HepG2 (cell line): ENCODE results near the gene SYNJ2. TPM values are rescaled to one million over a fixed set of nuclear protein-coding genes. Genes with fewer than 3 reads are reported as not detected.

ENCODE experiments used
- AHDC1 ChIP-seq: sonication (generic); formaldehyde crosslinking; IDR thresholded peaks from 2 replicates; pipeline ENCODE4 v1.5.1; 2020; ENCODE audit warnings: mild to moderate bottlenecking, missing genetic modification reagents, borderline replicate concordance
- MIER3 ChIP-seq: IDR thresholded peaks from 2 replicates; pipeline ENCODE4 v1.6.1; 2016; ENCODE audit warnings: missing compliant biosample characterization, borderline replicate concordance
- MZF1 ChIP-seq: sonication (generic); formaldehyde crosslinking; IDR thresholded peaks from 2 replicates; pipeline ENCODE4 v1.8.1; 2023; ENCODE audit warnings: mild to moderate bottlenecking, missing genetic modification reagents, borderline replicate concordance
- SETDB1 ChIP-seq: sonication (generic); formaldehyde crosslinking; IDR thresholded peaks from 2 replicates; pipeline ENCODE4 v1.5.1; 2020; ENCODE audit warnings: missing genetic modification reagents, mild to moderate bottlenecking, borderline replicate concordance
- SP1 ChIP-seq, 2 experiments: fragments of 450-650 bp in 1 of 2; sonication (generic) in 1 of 2; formaldehyde crosslinking in 1 of 2; IDR thresholded peaks; 2 replicates each; pipeline versions ENCODE4 v1.4.0 to v1.6.1; 2016 to 2020; ENCODE audit warnings: missing genetic modification reagents in 1 of 2
- ZBTB40 ChIP-seq, 2 experiments: fragments of 450-650 bp in 1 of 2; sonication (generic) in 1 of 2; formaldehyde crosslinking in 1 of 2; IDR thresholded peaks; 2 replicates each; pipeline versions ENCODE4 v1.6.1 to v1.8.0; 2016 to 2022; ENCODE audit warnings: antibody characterized with exemption in 1 of 2, mild to moderate bottlenecking in 1 of 2, missing genetic modification reagents in 1 of 2
- ZFP36 ChIP-seq: fragments of 150-350 bp; IDR thresholded peaks from 2 replicates; pipeline ENCODE4 v1.6.1; 2018; ENCODE audit warnings: borderline replicate concordance, low read length, low read depth; ENCODE audit not compliant: partially characterized antibody
- ZKSCAN8 ChIP-seq: IDR thresholded peaks from 2 replicates; pipeline ENCODE4 v1.6.1; 2016; ENCODE audit warnings: borderline replicate concordance, missing genetic modification reagents, missing compliant biosample characterization
- ZNF225 ChIP-seq: sonication (generic); formaldehyde crosslinking; IDR thresholded peaks from 2 replicates; pipeline ENCODE4 v1.4.0; 2020; ENCODE audit warnings: mild to moderate bottlenecking, missing genetic modification reagents
- ZNF431 ChIP-seq: sonication (generic); formaldehyde crosslinking; IDR thresholded peaks from 2 replicates; pipeline ENCODE4 v1.9.0; 2022; ENCODE audit warnings: missing genetic modification reagents, low read depth, mild to moderate bottlenecking, borderline replicate concordance
- ZNF546 ChIP-seq: sonication (generic); formaldehyde crosslinking; conservative IDR thresholded peaks from 2 replicates; pipeline ENCODE4 v1.8.1; 2023; ENCODE audit warnings: mild to moderate bottlenecking, missing genetic modification reagents
- ZNF563 ChIP-seq: sonication (generic); formaldehyde crosslinking; IDR thresholded peaks from 2 replicates; pipeline ENCODE4 v1.8.0; 2022; ENCODE audit warnings: mild to moderate bottlenecking, moderate library complexity, missing genetic modification reagents
- polyA plus RNA-seq, 8 experiments: library from polyadenylated mRNA; depleted of rRNA in 3 of 8; stranded (reverse) in 7 of 8; unstranded in 1 of 8; fragments of >200 nt; fragmentation: Illumina TruSeq in 4 of 8; extraction: Trizol in 4 of 8; gene quantifications; 2 replicates each; pipeline versions ENCODE4 v1.2.1 to v1.2.3, GENCODE V29; 2011 to 2016; ENCODE audit warnings: low read depth in 4 of 8, missing spikeins in 1 of 8, mixed read lengths in 1 of 8; ENCODE audit not compliant: insufficient read depth in 1 of 8
- total RNA-seq, 5 experiments: library from RNA; depleted of rRNA; stranded (reverse); fragments of >200 nt; fragmentation: Illumina TruSeq; extraction: Trizol; gene quantifications; 2 replicates each; pipeline ENCODE4 v1.2.3, GENCODE V29; 2016; ENCODE audit warnings: low read depth in 1 of 5

Gene SYNJ2
- total and polyA plus RNA-seq, 2 of the 13 experiments (the other 11 are each of a cell fraction or from before 2014, with no cell fraction given), result 39.1 to 57.6 TPM

- peak; percentile 38; the same call in 1 of the 2 replicates for TF ChIP-seq AHDC1 (CRISPR knock-in tag)
- TF ChIP-seq ZNF546, result no peak; the same call in 1 of the 2 replicates
- peak; percentile 96; the same call in 1 of the 2 replicates for TF ChIP-seq ZNF563 (CRISPR knock-in tag)
- TF ChIP-seq ZNF431 (CRISPR knock-in tag), result peak; percentile 94
- no peak for TF ChIP-seq MZF1
- peak; percentile 47; the same call in 1 of the 2 replicates for TF ChIP-seq ZNF225
- no peak for TF ChIP-seq SP1 (IDR thresholded peaks at IDR 0.05)
- TF ChIP-seq SP1 (CRISPR knock-in tag; IDR thresholded peaks at IDR 0.05), result peak; percentile 47; the same call in 1 of the 2 replicates
- no peak for TF ChIP-seq ZBTB40 (IDR thresholded peaks at IDR 0.05)
- peak; percentile 23; the same call in 1 of the 2 replicates for TF ChIP-seq ZBTB40 (CRISPR knock-in tag; IDR thresholded peaks at IDR 0.05)
- peak; percentile 16; the same call in 1 of the 2 replicates for TF ChIP-seq MIER3 (CRISPR knock-in tag)
- peak; percentile 55; the same call in 1 of the 2 replicates for TF ChIP-seq ZKSCAN8 (CRISPR knock-in tag)
- no peak for TF ChIP-seq SETDB1 (CRISPR knock-in tag)
- TF ChIP-seq ZFP36, result no peak
Measured at GRCh38 chr6:157981395-157982101, at the start of gene SYNJ2 (continued).
